Small intestine (tissue), 7 donors: Measurements from ENCODE around the gene MUSK. TPM values are rescaled to one million over a fixed set of nuclear protein-coding genes. Genes with fewer than 3 reads are reported as not detected.

ENCODE experiments used
- DNase-seq, 2 donors: peaks; one replicate each; pipeline versions ENCODE4 v3.0.0 to v3.0.0-alpha.2; 2013
- FAIRE-seq: peaks from 2 replicates; lab custom pipeline; 2012; peaks lifted over from hg19 to GRCh38; lab: Jason Lieb, UNC
- H3K27ac ChIP-seq, 3 donors: one replicate each; pipeline ENCODE4 v1.5.1; 2013; ENCODE audit warnings: low read length in 2 of 3, mild to moderate bottlenecking in 2 of 3, control low read depth in 1 of 3, inconsistent platforms in 1 of 3, low read depth in 1 of 3, moderate library complexity in 1 of 3
- H3K27me3 ChIP-seq, 3 donors: one replicate each; pipeline ENCODE4 v1.6.1; 2013; ENCODE audit warnings: low read length in 3 of 3, inconsistent platforms in 1 of 3; ENCODE audit not compliant: control insufficient read depth in 3 of 3, insufficient read depth in 3 of 3
- H3K36me3 ChIP-seq, 3 donors: one replicate each; pipeline ENCODE4 v1.6.1; 2013; ENCODE audit warnings: low read length in 3 of 3, inconsistent platforms in 1 of 3, low read depth in 1 of 3, mild to moderate bottlenecking in 1 of 3, moderate library complexity in 1 of 3; ENCODE audit not compliant: control insufficient read depth in 3 of 3, insufficient read depth in 2 of 3
- H3K4me1 ChIP-seq, 3 donors: one replicate each; pipeline ENCODE4 v1.6.1; 2013; ENCODE audit warnings: low read length in 2 of 3, inconsistent platforms in 1 of 3, low read depth in 1 of 3, mild to moderate bottlenecking in 1 of 3, moderate library complexity in 1 of 3; ENCODE audit not compliant: control insufficient read depth in 3 of 3, insufficient read depth in 2 of 3
- H3K4me3 ChIP-seq, 3 donors: one replicate each; pipeline ENCODE4 v1.5.1; 2013; ENCODE audit warnings: low read length in 3 of 3, control low read depth in 1 of 3, inconsistent platforms in 1 of 3, low read depth in 1 of 3, mild to moderate bottlenecking in 1 of 3, moderate library complexity in 1 of 3
- H3K9me3 ChIP-seq, 2 donors: one replicate each; pipeline ENCODE4 v1.6.1; 2013; ENCODE audit warnings: low read depth in 1 of 2, low read length in 1 of 2; ENCODE audit not compliant: control insufficient read depth in 2 of 2, insufficient read depth in 1 of 2
- WGBS, 3 donors: extraction: QIAGEN DNeasy Blood & Tissue Kit; methylation state at CpG; one replicate each; pipeline ENCODE4 v1.1.7; 2013; 5-methylcytosine and 5-hydroxymethylcytosine counted together
- polyA plus RNA-seq, 4 donors: library from polyadenylated mRNA; stranded (reverse) in 3 of 4; unstranded in 1 of 4; fragments of 200-250 nt in 3 of 4; fragments of 120-200 nt in 1 of 4; gene quantifications; one replicate each; pipeline versions ENCODE4 v1.2.1 to v1.2.3, GENCODE V29; 2013
- donor health status: healthy with polysubstance abuse.
- donor health status: control.
- donor health status: control.
- donor health status: Bipolar disorder and iron deficiency.
- donor health status: healthy.

MUSK gene
- polyA plus RNA-seq, 4 donors = 0.54 to 1.9 (median 1.2) TPM; not detected in 1

DNA sequence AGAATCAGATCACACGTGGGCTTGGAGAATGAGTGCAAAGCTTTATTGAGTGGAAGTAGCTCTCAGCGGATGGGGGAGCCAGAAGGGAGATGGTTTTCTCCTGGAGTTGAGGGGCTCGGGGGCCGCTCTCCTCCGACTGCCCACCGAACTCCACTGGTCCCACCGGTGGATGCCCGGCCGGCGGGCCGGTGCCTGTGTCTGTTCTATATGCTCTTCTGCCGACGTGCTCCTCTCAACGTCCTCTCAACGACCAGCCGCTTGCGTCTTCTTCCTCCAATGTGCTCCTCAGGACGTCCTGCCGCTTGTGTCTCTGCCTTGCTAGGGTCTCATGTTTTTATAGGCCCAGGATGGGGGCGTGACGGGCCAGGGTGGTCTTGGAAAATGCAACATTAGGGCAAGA is 161.9 kb downstream of the MUSK start:
- no peak overlapping the region for H3K4me3 ChIP-seq
- FAIRE-seq (no peak), DNase-seq (no peak)
- H3K36me3 ChIP-seq = no peaks in the 10 kb centered on the region
- H3K9me3 ChIP-seq = no peaks in the 10 kb centered on the region
- H3K27ac ChIP-seq = no peak overlapping the region
- H3K4me1 ChIP-seq = no peaks in the 10 kb centered on the region
- H3K27me3 ChIP-seq = no peaks in the 10 kb centered on the region
- 91 to 95% (median 95%) methylated on average over 21 of the region's 21 CpGs for WGBS, 3 donors

DNA sequence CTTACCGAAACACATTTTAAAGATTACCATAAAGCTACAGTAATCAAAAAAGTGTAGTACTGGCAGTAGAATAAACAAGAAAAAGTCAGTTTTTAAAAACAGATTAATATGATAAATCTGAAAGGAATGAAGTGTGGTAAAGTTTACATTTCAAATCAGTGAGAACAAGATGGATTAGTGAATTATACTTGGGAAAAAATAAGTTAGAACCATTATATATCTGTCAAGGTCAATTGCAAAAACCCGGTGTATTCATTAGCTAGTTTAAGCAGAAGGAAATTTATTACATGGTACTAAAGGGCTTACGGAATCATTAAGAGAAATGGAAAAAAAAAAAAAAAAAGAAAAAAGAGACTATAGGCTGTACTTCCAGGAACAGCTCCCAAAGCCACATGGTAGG is 164.3 kb downstream of the MUSK start:
- Histone ChIP-seq H3K4me3 (no peak overlapping the region), H3K9me3 (no peaks in the 10 kb centered on the region), H3K27me3 (no peaks in the 10 kb centered on the region), H3K4me1 (no peaks in the 10 kb centered on the region), H3K36me3 (no peaks in the 10 kb centered on the region), H3K27ac (no peak overlapping the region)
- DNase-seq = no peak
- FAIRE-seq = no peak
- 47 to 61% (median 50%) methylated on average over 3 of the region's 3 CpGs for WGBS, 3 donors

- Histone ChIP-seq H3K27ac (no peak overlapping the region), H3K9me3 (no peaks in the 10 kb centered on the region), H3K4me1 (no peaks in the 10 kb centered on the region), H3K36me3 (no peaks in the 10 kb centered on the region), H3K27me3 (no peaks in the 10 kb centered on the region), H3K4me3 (no peak overlapping the region)
- WGBS, 3 donors = 57 to 73% (median 65%) methylated on average over 3 of the region's 3 CpGs
- DNase-seq (no peak), FAIRE-seq (no peak)
These were observed 166.8 kb downstream of the MUSK start for GRCh38 chr9:110835404-110835803.

DNA sequence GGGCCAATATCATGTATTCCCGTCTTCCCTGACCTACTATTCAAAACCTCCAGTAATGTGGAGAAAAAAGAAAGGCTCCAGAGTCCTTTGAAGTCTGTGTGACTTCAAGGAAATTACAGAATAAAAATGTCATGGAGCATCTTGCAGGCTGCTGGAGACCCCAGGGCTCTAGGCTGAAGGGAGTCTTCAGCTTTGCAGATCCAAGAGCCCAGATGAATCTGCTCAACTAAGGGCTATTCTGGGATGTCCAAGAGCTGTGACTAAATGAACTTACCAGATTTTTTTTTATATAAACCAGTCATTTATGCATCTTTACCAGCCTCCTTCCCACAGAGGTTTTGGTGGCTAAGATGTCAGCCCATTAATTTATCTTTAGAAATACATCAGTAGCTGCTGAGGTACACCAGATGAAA is 167.3 kb downstream of the MUSK start:
- DNase-seq (no peak), FAIRE-seq (no peak)
- H3K4me3 ChIP-seq = no peak overlapping the region
- 80 to 89% (median 81%) methylated on average over 1 of the region's 1 CpG for WGBS, 3 donors
- no peaks in the 10 kb centered on the region for H3K9me3 ChIP-seq
- H3K27me3 ChIP-seq = no peaks in the 10 kb centered on the region
- H3K4me1 ChIP-seq = no peaks in the 10 kb centered on the region
- no peak overlapping the region for H3K27ac ChIP-seq
- H3K36me3 ChIP-seq = no peaks in the 10 kb centered on the region

DNA sequence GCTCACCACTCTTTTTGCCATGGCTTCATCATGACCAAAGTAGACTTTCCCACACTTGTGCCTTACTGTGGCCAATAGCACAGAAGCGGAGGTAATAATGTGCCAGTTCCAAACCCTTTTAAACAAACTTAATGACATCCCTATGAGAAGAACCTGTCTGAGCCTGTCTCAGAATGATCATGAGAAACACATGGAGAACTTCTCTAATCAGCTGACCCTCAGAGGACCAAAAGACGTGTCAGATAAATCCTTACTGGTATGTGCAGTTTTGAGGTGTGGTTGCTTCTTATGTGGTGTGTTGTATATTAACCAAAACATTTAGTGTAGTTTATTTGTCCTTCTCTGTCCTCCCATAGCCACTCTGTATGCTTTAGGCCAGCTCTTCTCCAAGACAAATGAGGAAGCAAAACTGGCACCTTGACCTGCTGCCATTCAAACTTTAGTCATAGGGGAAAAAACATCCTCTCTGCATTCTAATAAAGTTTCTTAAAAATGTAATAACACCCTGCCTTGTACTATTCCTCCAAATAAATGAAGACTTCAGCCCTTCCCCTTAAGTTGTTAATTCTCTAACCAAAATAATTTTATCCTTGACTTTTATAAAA is 168.9 kb downstream of the MUSK start:
- DNase-seq (no peak), FAIRE-seq (no peak)
- Histone ChIP-seq H3K4me3 (no peak overlapping the region), H3K36me3 (no peaks in the 10 kb centered on the region), H3K27ac (no peak overlapping the region), H3K4me1 (no peaks in the 10 kb centered on the region), H3K27me3 (no peaks in the 10 kb centered on the region), H3K9me3 (no peaks in the 10 kb centered on the region)
- 77 to 84% (median 82%) methylated on average over 2 of the region's 2 CpGs for WGBS, 3 donors

- FAIRE-seq = no peak
- H3K4me3 ChIP-seq = no peak overlapping the region
- no peaks in the 10 kb centered on the region for H3K36me3 ChIP-seq
- DNase-seq = peak; percentile 33 to 47
- H3K4me1 ChIP-seq = no peaks in the 10 kb centered on the region
- 45 to 78% (median 51%) methylated on average over 9 of the region's 9 CpGs for WGBS, 3 donors
- H3K27ac ChIP-seq = no peak overlapping the region
- H3K9me3 ChIP-seq = no peaks in the 10 kb centered on the region
- H3K27me3 ChIP-seq = no peaks in the 10 kb centered on the region
These were observed 173.6 kb downstream of the MUSK start for GRCh38 chr9:110842169-110842568.

- WGBS, 3 donors = 25 to 52% (median 40%) methylated on average over 3 of the region's 3 CpGs
- FAIRE-seq = no peak
- Histone ChIP-seq H3K4me1 (no peaks in the 10 kb centered on the region), H3K4me3 (no peak overlapping the region), H3K27me3 (no peaks in the 10 kb centered on the region), H3K36me3 (no peaks in the 10 kb centered on the region), H3K27ac (no peak overlapping the region), H3K9me3 (no peaks in the 10 kb centered on the region)
- no peak for DNase-seq
These were observed 174.4 kb downstream of the MUSK start for GRCh38 chr9:110842986-110843385.

DNA sequence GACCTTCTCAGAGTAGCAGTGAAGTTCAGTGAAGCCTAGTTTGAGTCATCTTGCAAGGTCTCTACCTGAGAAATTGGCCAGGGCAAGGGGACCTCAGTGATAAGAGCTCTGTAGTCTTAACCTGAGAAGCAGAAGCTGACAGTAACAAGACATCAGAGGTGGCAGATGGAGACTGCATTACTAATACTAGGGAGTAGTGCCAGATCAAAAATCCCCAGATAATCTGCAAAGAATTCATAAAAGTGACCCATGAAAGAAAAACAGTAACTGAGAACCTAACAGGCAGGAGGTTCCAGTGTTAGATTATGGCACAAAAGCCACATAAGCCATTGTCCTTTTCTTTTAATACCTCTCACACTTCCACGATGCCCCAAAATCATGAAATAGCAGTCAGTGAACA is 175.5 kb downstream of the MUSK start:
- Histone ChIP-seq H3K4me1 (no peaks in the 10 kb centered on the region), H3K36me3 (no peaks in the 10 kb centered on the region), H3K27me3 (no peaks in the 10 kb centered on the region), H3K4me3 (no peak overlapping the region), H3K27ac (no peak overlapping the region), H3K9me3 (no peaks in the 10 kb centered on the region)
- 81 to 83% (median 83%) methylated on average over 1 of the region's 1 CpG for WGBS, 3 donors
- DNase-seq (no peak), FAIRE-seq (no peak)

- H3K27me3 ChIP-seq = no peaks in the 10 kb centered on the region
- no peak for FAIRE-seq
- no peak overlapping the region for H3K27ac ChIP-seq
- no peak for DNase-seq
- 88 to 92% (median 91%) methylated on average over 2 of the region's 2 CpGs for WGBS, 3 donors
- H3K4me1 ChIP-seq = no peaks in the 10 kb centered on the region
- H3K9me3 ChIP-seq = no peaks in the 10 kb centered on the region
- H3K4me3 ChIP-seq = no peak overlapping the region
- H3K36me3 ChIP-seq = no peaks in the 10 kb centered on the region
These were observed 177.6 kb downstream of the MUSK start for GRCh38 chr9:110846215-110846614.
